ENCODE data around the gene SLC15A1. TPM values are rescaled to one million over a fixed set of nuclear protein-coding genes. Genes with fewer than 3 reads are reported as not detected.
A peak's percentile ranks its signal among the peaks of the same experiment; 100 is the strongest.

The SLC15A1 gene
- polyA plus RNA-seq: 388 TPM
- long read RNA-seq, donor 1, transcript SLC15A1-202 (23 exons, 3,106 nt): major isoform, 7 of 7 reads
- long read RNA-seq, donor 1, partial matches to known transcripts: 0 of 7 reads
- long read RNA-seq, donor 1, other reads (novel, unspliced or antisense): 0 of 7 reads
- long read RNA-seq, donor 2, transcript SLC15A1-202 (23 exons, 3,106 nt): major isoform, 30 of 122 reads
- long read RNA-seq, donor 2, transcript SLC15A1-201 (5 exons, 1,621 nt): minor isoform, 7 of 122 reads
- long read RNA-seq, donor 2, partial matches to known transcripts: 80 of 122 reads
- long read RNA-seq, donor 2, other reads (novel, unspliced or antisense): 5 of 122 reads
- long read RNA-seq, donor 3: 0 reads
- long read RNA-seq, donor 4: 0 reads
- long read RNA-seq, donor 5, transcript SLC15A1-202 (23 exons, 3,106 nt): major isoform, 7 of 98 reads
- long read RNA-seq, donor 5, partial matches to known transcripts: 91 of 98 reads
- long read RNA-seq, donor 5, other reads (novel, unspliced or antisense): 0 of 98 reads
- long read RNA-seq, donor 6, transcript SLC15A1-202 (23 exons, 3,106 nt): major isoform, 38 of 121 reads
- long read RNA-seq, donor 6, partial matches to known transcripts: 60 of 121 reads
- long read RNA-seq, donor 6, other reads (novel, unspliced or antisense): 19 of 121 reads
- long read RNA-seq, donor 7, partial matches to known transcripts: 0 of 4 reads
- long read RNA-seq, donor 7, other reads (novel, unspliced or antisense): 0 of 4 reads
- long read RNA-seq, donor 8, transcript SLC15A1-202 (23 exons, 3,106 nt): major isoform, 16 of 58 reads
- long read RNA-seq, donor 8, partial matches to known transcripts: 35 of 58 reads
- long read RNA-seq, donor 8, other reads (novel, unspliced or antisense): 5 of 58 reads
- long read RNA-seq, donor 9, transcript SLC15A1-202 (23 exons, 3,106 nt): major isoform, 8 of 25 reads
- long read RNA-seq, donor 9, partial matches to known transcripts: 5 of 25 reads
- long read RNA-seq, donor 9, other reads (novel, unspliced or antisense): 9 of 25 reads
- long read RNA-seq, donor 10, transcript SLC15A1-202 (23 exons, 3,106 nt): major isoform, 33 of 98 reads
- long read RNA-seq, donor 10, partial matches to known transcripts: 38 of 98 reads
- long read RNA-seq, donor 10, other reads (novel, unspliced or antisense): 25 of 98 reads
- long read RNA-seq, donor 11, transcript SLC15A1-202 (23 exons, 3,106 nt): major isoform, 15 of 15 reads
- long read RNA-seq, donor 11, partial matches to known transcripts: 0 of 15 reads
- long read RNA-seq, donor 11, other reads (novel, unspliced or antisense): 0 of 15 reads

- DNase-seq: peak; percentile 78 to 89
- peaks cover 12% of the 10 kb centered on the region for H3K27me3 ChIP-seq (ENCODE audit: control insufficient read depth, insufficient read depth, low read length)
- no peaks in the 10 kb centered on the region for H3K9me3 ChIP-seq (ENCODE audit: control insufficient read depth, low read depth, low read length)
- peaks cover 30% of the 10 kb centered on the region for H3K4me1 ChIP-seq (ENCODE audit: control insufficient read depth, insufficient read depth, low read length)
- H3K36me3 ChIP-seq (ENCODE audit: control insufficient read depth, insufficient read depth, low read length): no peaks in the 10 kb centered on the region
- 63% methylated on average over 1 of the region's 59 CpGs for WGBS (ENCODE audit: insufficient coverage, low lambda C conversion rate)
- H3K4me3 ChIP-seq (ENCODE audit: low read length): peak within 1 kb of the TSS; percentile 79
- peak within 1 kb of the TSS; percentile 97 for H3K27ac ChIP-seq (ENCODE audit: low read length)
Observed at GRCh38 chr13:98752467-98753290, at the start of gene SLC15A1. Gene SLC15A1, minus strand, starts transcription at chr13:98752672. Its CDS starts 74 bp downstream, at chr13:98752598.

GRCh38 chr13:98801626-98802418, 49.4 kb upstream of the SLC15A1 start:
- Histone ChIP-seq H3K27me3 (ENCODE audit: control insufficient read depth, insufficient read depth, low read length) (no peaks in the 10 kb centered on the region), H3K4me3 (ENCODE audit: low read length) (no peak overlapping the region), H3K4me1 (ENCODE audit: control insufficient read depth, insufficient read depth, low read length) (peaks cover 30% of the 10 kb centered on the region), H3K9me3 (ENCODE audit: control insufficient read depth, low read depth, low read length) (no peaks in the 10 kb centered on the region), H3K36me3 (ENCODE audit: control insufficient read depth, insufficient read depth, low read length) (peaks cover 57% of the 10 kb centered on the region), H3K27ac (ENCODE audit: low read length) (peak overlapping the region; percentile 94)
- DNase-seq: no peak
- no CpG with 5 or more reads among the region's 10 CpGs for WGBS (ENCODE audit: insufficient coverage, low lambda C conversion rate)

GRCh38 chr13:98800078-98800477, 47.6 kb upstream of the SLC15A1 start:
- WGBS (ENCODE audit: insufficient coverage, low lambda C conversion rate): no CpG with 5 or more reads among the region's 14 CpGs
- no peak overlapping the region for H3K27ac ChIP-seq (ENCODE audit: low read length)
- H3K4me1 ChIP-seq (ENCODE audit: control insufficient read depth, insufficient read depth, low read length): peaks cover 30% of the 10 kb centered on the region
- H3K9me3 ChIP-seq (ENCODE audit: control insufficient read depth, low read depth, low read length): no peaks in the 10 kb centered on the region
- H3K4me3 ChIP-seq (ENCODE audit: low read length): no peak overlapping the region
- H3K36me3 ChIP-seq (ENCODE audit: control insufficient read depth, insufficient read depth, low read length): peaks cover 64% of the 10 kb centered on the region
- no peaks in the 10 kb centered on the region for H3K27me3 ChIP-seq (ENCODE audit: control insufficient read depth, insufficient read depth, low read length)
- no peak for DNase-seq

- no peaks in the 10 kb centered on the region for H3K9me3 ChIP-seq (ENCODE audit: control insufficient read depth, low read depth, low read length)
- WGBS (ENCODE audit: insufficient coverage, low lambda C conversion rate): 100% methylated on average over 4 of the region's 5 CpGs
- no peak for DNase-seq
- H3K4me1 ChIP-seq (ENCODE audit: control insufficient read depth, insufficient read depth, low read length): peaks cover 25% of the 10 kb centered on the region
- H3K36me3 ChIP-seq (ENCODE audit: control insufficient read depth, insufficient read depth, low read length): peaks cover 64% of the 10 kb centered on the region
- no peak overlapping the region for H3K4me3 ChIP-seq (ENCODE audit: low read length)
- no peak overlapping the region for H3K27ac ChIP-seq (ENCODE audit: low read length)
- H3K27me3 ChIP-seq (ENCODE audit: control insufficient read depth, insufficient read depth, low read length): no peaks in the 10 kb centered on the region
Observed at GRCh38 chr13:98798849-98799645, 46.6 kb upstream of the SLC15A1 start.

GRCh38 chr13:98797456-98797855, 45.0 kb upstream of the SLC15A1 start:
- Histone ChIP-seq H3K9me3 (ENCODE audit: control insufficient read depth, low read depth, low read length) (no peaks in the 10 kb centered on the region), H3K36me3 (ENCODE audit: control insufficient read depth, insufficient read depth, low read length) (peaks cover 67% of the 10 kb centered on the region), H3K4me3 (ENCODE audit: low read length) (no peak overlapping the region), H3K4me1 (ENCODE audit: control insufficient read depth, insufficient read depth, low read length) (peaks cover 14% of the 10 kb centered on the region), H3K27me3 (ENCODE audit: control insufficient read depth, insufficient read depth, low read length) (no peaks in the 10 kb centered on the region), H3K27ac (ENCODE audit: low read length) (no peak overlapping the region)
- DNase-seq: no peak
- WGBS (ENCODE audit: insufficient coverage, low lambda C conversion rate): no CpG with 5 or more reads among the region's 6 CpGs

GRCh38 chr13:98796798-98797197, 44.3 kb upstream of the SLC15A1 start:
- H3K4me3 ChIP-seq (ENCODE audit: low read length): no peak overlapping the region
- WGBS (ENCODE audit: insufficient coverage, low lambda C conversion rate): 100% methylated on average over 2 of the region's 10 CpGs
- no peak overlapping the region for H3K27ac ChIP-seq (ENCODE audit: low read length)
- no peak for DNase-seq
- peaks cover 10% of the 10 kb centered on the region for H3K4me1 ChIP-seq (ENCODE audit: control insufficient read depth, insufficient read depth, low read length)
- H3K9me3 ChIP-seq (ENCODE audit: control insufficient read depth, low read depth, low read length): no peaks in the 10 kb centered on the region
- peaks cover 61% of the 10 kb centered on the region for H3K36me3 ChIP-seq (ENCODE audit: control insufficient read depth, insufficient read depth, low read length)
- no peaks in the 10 kb centered on the region for H3K27me3 ChIP-seq (ENCODE audit: control insufficient read depth, insufficient read depth, low read length)

GRCh38 chr13:98796191-98796590, 43.7 kb upstream of the SLC15A1 start:
- no peak overlapping the region for H3K4me3 ChIP-seq (ENCODE audit: low read length)
- H3K36me3 ChIP-seq (ENCODE audit: control insufficient read depth, insufficient read depth, low read length): peaks cover 58% of the 10 kb centered on the region
- no peaks in the 10 kb centered on the region for H3K27me3 ChIP-seq (ENCODE audit: control insufficient read depth, insufficient read depth, low read length)
- H3K4me1 ChIP-seq (ENCODE audit: control insufficient read depth, insufficient read depth, low read length): peaks cover 8% of the 10 kb centered on the region
- no peak overlapping the region for H3K27ac ChIP-seq (ENCODE audit: low read length)
- H3K9me3 ChIP-seq (ENCODE audit: control insufficient read depth, low read depth, low read length): no peaks in the 10 kb centered on the region
- no peak for DNase-seq
- 100% methylated on average over 2 of the region's 5 CpGs for WGBS (ENCODE audit: insufficient coverage, low lambda C conversion rate)

GRCh38 chr13:98795220-98795619, 42.7 kb upstream of the SLC15A1 start:
- no peak overlapping the region for H3K27ac ChIP-seq (ENCODE audit: low read length)
- 100% methylated on average over 1 of the region's 6 CpGs for WGBS (ENCODE audit: insufficient coverage, low lambda C conversion rate)
- no peak for DNase-seq
- peaks cover 54% of the 10 kb centered on the region for H3K36me3 ChIP-seq (ENCODE audit: control insufficient read depth, insufficient read depth, low read length)
- H3K4me3 ChIP-seq (ENCODE audit: low read length): no peak overlapping the region
- no peaks in the 10 kb centered on the region for H3K27me3 ChIP-seq (ENCODE audit: control insufficient read depth, insufficient read depth, low read length)
- H3K4me1 ChIP-seq (ENCODE audit: control insufficient read depth, insufficient read depth, low read length): peaks cover 8% of the 10 kb centered on the region
- H3K9me3 ChIP-seq (ENCODE audit: control insufficient read depth, low read depth, low read length): no peaks in the 10 kb centered on the region
